ENCODE results near the gene PEX26. TPM values are rescaled to one million over a fixed set of nuclear protein-coding genes. Genes with fewer than 3 reads are reported as not detected.
"Not testable (repeated sequence)": the region's sequence is repeated elsewhere in the genome, so short reads cannot be mapped to it uniquely, and the experiment has no call there.

The PEX26 gene
- total and polyA plus RNA-seq, 2 experiments from 2014 or later, result 4.0 to 48.9 TPM

DNA sequence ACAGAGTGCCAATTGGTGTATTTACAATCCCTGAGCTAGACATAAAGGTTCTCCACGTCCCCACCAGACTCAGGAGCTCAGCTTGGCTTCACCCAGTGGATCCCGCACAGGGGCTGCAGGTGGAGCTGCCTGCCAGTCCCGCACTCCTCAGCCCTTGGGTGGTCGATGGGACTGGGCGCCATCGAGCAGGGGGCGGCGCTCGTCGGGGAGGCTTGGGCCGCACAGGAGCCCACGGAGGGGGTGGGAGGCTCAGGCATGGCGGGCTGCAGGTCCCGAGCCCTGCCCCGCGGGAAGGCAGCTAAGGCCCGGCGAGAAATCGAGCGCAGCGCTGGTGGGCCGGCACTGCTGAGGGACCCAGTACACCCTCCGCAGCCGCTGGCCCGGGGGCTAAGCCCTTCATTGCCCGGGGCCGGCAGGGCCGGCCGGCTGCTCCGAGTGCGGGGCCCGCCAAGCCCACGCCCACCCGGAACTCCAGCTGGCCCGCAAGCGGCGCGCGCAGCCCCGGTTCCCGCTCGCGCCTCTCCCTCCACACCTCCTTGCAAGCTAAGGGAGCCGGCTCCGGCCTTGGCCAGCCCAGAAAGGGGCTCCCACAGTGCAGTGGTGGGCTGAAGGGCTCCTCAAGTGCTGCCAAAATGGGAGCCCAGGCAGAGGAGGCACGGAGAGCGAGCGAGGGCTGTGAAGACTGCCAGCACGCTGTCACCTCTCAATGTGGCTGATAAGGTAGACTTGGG, 24.4 kb upstream of the PEX26 start:
- not testable (repeated sequence) for H3K36me3 Mint-ChIP-seq (ENCODE audit: low read depth); H3K4me3 ChIP-seq; H4K20me1 ChIP-seq (replicated peaks; ENCODE audit: insufficient read depth); ATAC-seq; DNase-seq (ENCODE audit: low spot score); H3K36me3 ChIP-seq (ENCODE audit: insufficient read depth); H3K4me2 ChIP-seq; H3K9me2 ChIP-seq (ENCODE audit: insufficient read depth); H3K27ac Mint-ChIP-seq; H3F3A ChIP-seq (replicated peaks; ENCODE audit: low read depth); H3K4me1 Mint-ChIP-seq; H3K4me1 ChIP-seq (ENCODE audit: insufficient read depth); H2AFZ ChIP-seq; H3K27me3 ChIP-seq (ENCODE audit: insufficient read depth); H3K79me2 ChIP-seq (replicated peaks; ENCODE audit: insufficient read depth); H3K27ac ChIP-seq (ENCODE audit: low read depth); H3K4me3 Mint-ChIP-seq
- H3K9me3 Mint-ChIP-seq, result peaks cover 11% of the 10 kb centered on the region
- peaks cover 23% of the 10 kb centered on the region for H3K27me3 Mint-ChIP-seq (ENCODE audit: insufficient read depth, low read depth, poor library complexity)

- Histone ChIP-seq H3K79me2 (replicated peaks; ENCODE audit: insufficient read depth) (no peaks in the 10 kb centered on the region), H4K20me1 (replicated peaks; ENCODE audit: insufficient read depth) (no peaks in the 10 kb centered on the region), H2AFZ (no peak overlapping the region), H3K4me1 (ENCODE audit: insufficient read depth) (no peaks in the 10 kb centered on the region), H3K27ac (ENCODE audit: low read depth) (no peak overlapping the region), H3F3A (replicated peaks; ENCODE audit: low read depth) (no peaks in the 10 kb centered on the region), H3K36me3 (ENCODE audit: insufficient read depth) (no peaks in the 10 kb centered on the region), H3K9me2 (ENCODE audit: insufficient read depth) (no peaks in the 10 kb centered on the region), H3K4me3 (no peak overlapping the region), H3K4me2 (no peak overlapping the region), H3K27me3 (ENCODE audit: insufficient read depth) (no peaks in the 10 kb centered on the region)
- Mint-ChIP-seq H3K4me1 (no peaks in the 10 kb centered on the region; the same call in 2 of the 3 replicates), H3K36me3 (ENCODE audit: low read depth) (no peaks in the 10 kb centered on the region; the same call in 2 of the 3 replicates), H3K9me3 (peaks cover 11% of the 10 kb centered on the region), H3K27ac (no peak overlapping the region), H3K27me3 (ENCODE audit: insufficient read depth, low read depth, poor library complexity) (peaks cover 19% of the 10 kb centered on the region), H3K4me3 (no peak overlapping the region)
- ATAC-seq, result no peak
- DNase-seq (ENCODE audit: low spot score), result no peak
- TF ChIP-seq ZNF331 (CRISPR knock-in tag; IDR thresholded peaks at IDR 0.05; ENCODE audit: low read depth), result no peak
- no peak for TF ChIP-seq NANOG (IDR thresholded peaks at IDR 0.05; ENCODE audit: borderline replicate concordance)
- no peak for TF ChIP-seq POLR2AphosphoS5 (IDR thresholded peaks at IDR 0.05; ENCODE audit: low read depth)
- no peak for TF ChIP-seq ZNF114 (CRISPR knock-in tag; IDR thresholded peaks at IDR 0.05)
- no peak for TF ChIP-seq ZNF462 (CRISPR knock-in tag; IDR thresholded peaks at IDR 0.05)
- no peak for TF ChIP-seq CREB1 (CRISPR knock-in tag; IDR thresholded peaks at IDR 0.05; ENCODE audit: low read depth)
- TF ChIP-seq EZH2phosphoT487 (IDR thresholded peaks at IDR 0.05; ENCODE audit: unreplicated experiment), result no peak
- TF ChIP-seq JUNB (IDR thresholded peaks at IDR 0.05; ENCODE audit: unreplicated experiment), result no peak
- TF ChIP-seq, protein P1, sequence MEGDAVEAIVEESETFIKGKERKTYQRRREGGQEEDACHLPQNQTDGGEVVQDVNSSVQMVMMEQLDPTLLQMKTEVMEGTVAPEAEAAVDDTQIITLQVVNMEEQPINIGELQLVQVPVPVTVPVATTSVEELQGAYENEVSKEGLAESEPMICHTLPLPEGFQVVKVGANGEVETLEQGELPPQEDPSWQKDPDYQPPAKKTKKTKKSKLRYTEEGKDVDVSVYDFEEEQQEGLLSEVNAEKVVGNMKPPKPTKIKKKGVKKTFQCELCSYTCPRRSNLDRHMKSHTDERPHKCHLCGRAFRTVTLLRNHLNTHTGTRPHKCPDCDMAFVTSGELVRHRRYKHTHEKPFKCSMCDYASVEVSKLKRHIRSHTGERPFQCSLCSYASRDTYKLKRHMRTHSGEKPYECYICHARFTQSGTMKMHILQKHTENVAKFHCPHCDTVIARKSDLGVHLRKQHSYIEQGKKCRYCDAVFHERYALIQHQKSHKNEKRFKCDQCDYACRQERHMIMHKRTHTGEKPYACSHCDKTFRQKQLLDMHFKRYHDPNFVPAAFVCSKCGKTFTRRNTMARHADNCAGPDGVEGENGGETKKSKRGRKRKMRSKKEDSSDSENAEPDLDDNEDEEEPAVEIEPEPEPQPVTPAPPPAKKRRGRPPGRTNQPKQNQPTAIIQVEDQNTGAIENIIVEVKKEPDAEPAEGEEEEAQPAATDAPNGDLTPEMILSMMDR (conservative IDR thresholded peaks at IDR 0.05; ENCODE audit: low read depth in 2 of 2), result no peak
- TF ChIP-seq STAT1 (IDR thresholded peaks at IDR 0.05; ENCODE audit: unreplicated experiment), result no peak
Measured at GRCh38 chr22:18055619-18056160, 22.1 kb upstream of the PEX26 start.

All from GM23338 (cell line).